Fibroblast of mammary gland (primary cell): Measurements from ENCODE around the gene DBI.

ENCODE experiments used
- DNase-seq: peaks from one replicate; pipeline ENCODE4 v3.0.0-alpha.2; 2010; ENCODE audit warnings: low read depth
- H3K4me3 ChIP-seq: 2 replicates; pipeline ENCODE4 v1.5.1; 2011; ENCODE audit warnings: low read depth, mild to moderate bottlenecking, low read length, moderate library complexity; ENCODE audit not compliant: control insufficient read depth
- CTCF ChIP-seq: conservative IDR thresholded peaks from 2 replicates; pipeline ENCODE4 v1.5.1; 2011; ENCODE audit warnings: low read depth, low read length, inconsistent platforms; ENCODE audit not compliant: control insufficient read depth, insufficient read depth

DBI gene

GRCh38 chr2:119417908-119418307 is 51.1 kb downstream of the DBI start:
- no peak for TF ChIP-seq CTCF
- no peak for DNase-seq
- no peak overlapping the region for H3K4me3 ChIP-seq

GRCh38 chr2:119419065-119419464 is 52.3 kb downstream of the DBI start:
- no peak for DNase-seq
- H3K4me3 ChIP-seq = no peak overlapping the region
- no peak for TF ChIP-seq CTCF

- no peak for TF ChIP-seq CTCF
- no peak for DNase-seq
- H3K4me3 ChIP-seq = no peak overlapping the region
These were observed 53.2 kb downstream of the DBI start for GRCh38 chr2:119419803-119420508.

- no peak overlapping the region for H3K4me3 ChIP-seq
- no peak for DNase-seq
- no peak for TF ChIP-seq CTCF
These were observed 54.5 kb downstream of the DBI start for GRCh38 chr2:119421304-119421703.

GRCh38 chr2:119421741-119422140 is 55.0 kb downstream of the DBI start:
- DNase-seq = no peak
- no peak overlapping the region for H3K4me3 ChIP-seq
- no peak for TF ChIP-seq CTCF
